Islet precursor cell (in vitro differentiated cells): Measurements from ENCODE around the gene CCDC8.
"Not testable (repeated sequence)": the region's sequence is repeated elsewhere in the genome, so short reads cannot be mapped to it uniquely, and the experiment has no call there.

Experiments
- DNase-seq: peaks from one replicate; pipeline ENCODE4 v3.0.0-alpha.2; 2018

The CCDC8 gene

GRCh38 chr19:46413262-46414031 lies at the start of gene CCDC8:
Gene CCDC8, minus strand, starts transcription at chr19:46413564. Its CDS starts 754 bp downstream, at chr19:46412810.
- peak; percentile 98 for DNase-seq

- no peak for DNase-seq
Observed at GRCh38 chr19:46461537-46461936, 48.2 kb upstream of the CCDC8 start.

- DNase-seq: no peak
Observed at GRCh38 chr19:46460981-46461380, 47.6 kb upstream of the CCDC8 start.

- no peak for DNase-seq
Observed at GRCh38 chr19:46460055-46460454, 46.7 kb upstream of the CCDC8 start.

- no peak for DNase-seq
Observed at GRCh38 chr19:46456930-46457329, 43.6 kb upstream of the CCDC8 start.

- DNase-seq: no peak
Observed at GRCh38 chr19:46454244-46454643, 40.9 kb upstream of the CCDC8 start.

- DNase-seq: no peak
Observed at GRCh38 chr19:46453661-46454060, 40.3 kb upstream of the CCDC8 start.

- no peak for DNase-seq
Observed at GRCh38 chr19:46452186-46452585, 38.8 kb upstream of the CCDC8 start.

GRCh38 chr19:46451352-46451751 lies 38.0 kb upstream of the CCDC8 start:
- DNase-seq: no peak

- DNase-seq: no peak
Observed at GRCh38 chr19:46450737-46451136, 37.4 kb upstream of the CCDC8 start.

- DNase-seq: no peak
Observed at GRCh38 chr19:46449228-46449627, 35.9 kb upstream of the CCDC8 start.

GRCh38 chr19:46448601-46449000 lies 35.2 kb upstream of the CCDC8 start:
- DNase-seq: no peak

GRCh38 chr19:46447824-46448223 lies 34.5 kb upstream of the CCDC8 start:
- DNase-seq: peak; percentile 37

GRCh38 chr19:46447006-46447405 lies 33.6 kb upstream of the CCDC8 start:
- no peak for DNase-seq

- DNase-seq: no peak
Observed at GRCh38 chr19:46446021-46446420, 32.7 kb upstream of the CCDC8 start.

- DNase-seq: peak; percentile 60
Observed at GRCh38 chr19:46442808-46443450, 29.6 kb upstream of the CCDC8 start.

- no peak for DNase-seq
Observed at GRCh38 chr19:46441866-46442265, 28.5 kb upstream of the CCDC8 start.

- DNase-seq: not testable (repeated sequence)
Observed at GRCh38 chr19:46435689-46436088, 22.3 kb upstream of the CCDC8 start.

- DNase-seq: no peak
Observed at GRCh38 chr19:46435009-46435408, 21.6 kb upstream of the CCDC8 start.

GRCh38 chr19:46433470-46433869 lies 20.1 kb upstream of the CCDC8 start:
- DNase-seq: not testable (repeated sequence)

GRCh38 chr19:46431824-46432223 lies 18.5 kb upstream of the CCDC8 start:
- peak; percentile 65 for DNase-seq

GRCh38 chr19:46429999-46430398 lies 16.6 kb upstream of the CCDC8 start:
- no peak for DNase-seq

GRCh38 chr19:46428239-46429135 lies 15.1 kb upstream of the CCDC8 start, which contains the start of gene PNMA8C:
Gene PNMA8C, minus strand, starts transcription at chr19:46428936. Its CDS starts 577 bp downstream, at chr19:46428359.
- peak; percentile 81 for DNase-seq
